ENCODE data around the gene VEGFC. TPM values are rescaled to one million over a fixed set of nuclear protein-coding genes. Genes with fewer than 3 reads are reported as not detected.

Gene VEGFC
- total RNA-seq, 2 donors from 2014 or later, result 0.60 to 0.95 TPM

DNA sequence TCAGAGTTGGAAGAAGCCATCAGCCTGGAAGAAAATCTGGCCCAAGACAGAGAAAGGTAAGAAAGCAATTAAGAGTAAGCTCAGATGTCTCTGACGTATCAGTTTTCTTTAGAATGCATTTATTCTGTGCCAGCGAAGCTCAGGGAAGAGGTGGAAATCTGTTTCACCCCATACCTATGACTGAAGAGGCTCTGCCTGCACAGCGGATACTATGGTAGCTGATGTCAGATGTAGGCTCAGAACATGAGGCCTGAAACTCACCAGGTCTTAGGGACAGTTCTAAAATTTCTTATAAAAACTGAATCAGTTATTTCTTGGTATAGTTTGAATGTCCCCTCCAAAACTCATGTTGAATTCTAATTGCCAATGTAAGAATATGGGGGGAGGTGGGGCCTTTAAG is 30.9 kb downstream of the VEGFC start:
- no peaks in the 10 kb centered on the region for H3K36me3 Mint-ChIP-seq (ENCODE audit: low read depth)
- TF ChIP-seq, protein P1, sequence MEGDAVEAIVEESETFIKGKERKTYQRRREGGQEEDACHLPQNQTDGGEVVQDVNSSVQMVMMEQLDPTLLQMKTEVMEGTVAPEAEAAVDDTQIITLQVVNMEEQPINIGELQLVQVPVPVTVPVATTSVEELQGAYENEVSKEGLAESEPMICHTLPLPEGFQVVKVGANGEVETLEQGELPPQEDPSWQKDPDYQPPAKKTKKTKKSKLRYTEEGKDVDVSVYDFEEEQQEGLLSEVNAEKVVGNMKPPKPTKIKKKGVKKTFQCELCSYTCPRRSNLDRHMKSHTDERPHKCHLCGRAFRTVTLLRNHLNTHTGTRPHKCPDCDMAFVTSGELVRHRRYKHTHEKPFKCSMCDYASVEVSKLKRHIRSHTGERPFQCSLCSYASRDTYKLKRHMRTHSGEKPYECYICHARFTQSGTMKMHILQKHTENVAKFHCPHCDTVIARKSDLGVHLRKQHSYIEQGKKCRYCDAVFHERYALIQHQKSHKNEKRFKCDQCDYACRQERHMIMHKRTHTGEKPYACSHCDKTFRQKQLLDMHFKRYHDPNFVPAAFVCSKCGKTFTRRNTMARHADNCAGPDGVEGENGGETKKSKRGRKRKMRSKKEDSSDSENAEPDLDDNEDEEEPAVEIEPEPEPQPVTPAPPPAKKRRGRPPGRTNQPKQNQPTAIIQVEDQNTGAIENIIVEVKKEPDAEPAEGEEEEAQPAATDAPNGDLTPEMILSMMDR (conservative IDR thresholded peaks at IDR 0.05), result no peak
- WGBS, 2 experiments (ENCODE audit: insufficient coverage in 1 of 2, insufficient read length in 1 of 2), result 89 to 94% methylated on average over 2 to 3 of the region's 3 CpGs

DNA sequence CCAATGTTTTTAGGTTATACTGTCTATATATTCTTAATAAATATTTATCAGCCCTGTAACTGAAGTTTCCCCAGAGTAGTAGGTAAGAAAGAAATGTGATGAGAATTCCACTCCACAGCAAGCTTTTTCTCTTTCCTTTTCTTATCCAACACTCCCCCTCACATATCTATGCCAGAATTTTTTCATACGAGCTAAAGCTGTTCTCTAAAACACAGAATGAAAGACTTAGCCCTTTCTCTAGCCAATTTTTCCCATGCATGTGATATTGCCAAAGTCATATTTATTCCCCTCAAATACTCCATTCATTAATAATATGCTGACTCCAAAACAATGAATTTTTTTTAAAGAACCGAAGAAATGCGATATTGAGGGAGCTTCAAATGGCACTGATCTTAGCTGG is 32.3 kb downstream of the VEGFC start:
- no peaks in the 10 kb centered on the region for H3K4me1 ChIP-seq (ENCODE audit: control insufficient read depth, insufficient read depth, low read length)
- no peak overlapping the region for H3K4me3 ChIP-seq (ENCODE audit: low read length)
- DNase-seq, result no peak
- Mint-ChIP-seq H3K27me3 (ENCODE audit: insufficient read depth) (no peaks in the 10 kb centered on the region), H3K36me3 (ENCODE audit: low read depth) (no peaks in the 10 kb centered on the region), H3K4me3 (no peak overlapping the region), H3K4me1 (no peaks in the 10 kb centered on the region), H3K9me3 (peaks cover 2% of the 10 kb centered on the region), H3K27ac (no peak overlapping the region)
- no peaks in the 10 kb centered on the region for H3K27me3 ChIP-seq (ENCODE audit: control insufficient read depth, insufficient read depth, low read length, poor library complexity, severe bottlenecking)
- no peak overlapping the region for H3K9ac ChIP-seq (ENCODE audit: extremely low read depth, low read length, poor library complexity, severe bottlenecking)
- TF ChIP-seq, protein P1 (conservative IDR thresholded peaks at IDR 0.05), result no peak
- no peak overlapping the region for H3K27ac ChIP-seq (ENCODE audit: low read depth, low read length)
- 89% methylated on average over 3 of the region's 3 CpGs; no CpG with 5 or more reads in 1 of the 2 experiments for WGBS, 2 experiments (ENCODE audit: insufficient coverage in 1 of 2, insufficient read length in 1 of 2)
- no peaks in the 10 kb centered on the region for H3K9me3 ChIP-seq (ENCODE audit: control insufficient read depth, low read length)
- H3K36me3 ChIP-seq (ENCODE audit: control insufficient read depth, insufficient read depth, low read length), result no peaks in the 10 kb centered on the region

More for the DNA sequence above, 30.9 kb downstream of the VEGFC start:
- Mint-ChIP-seq H3K27me3 (ENCODE audit: insufficient read depth) (no peaks in the 10 kb centered on the region), H3K27ac (no peak overlapping the region), H3K9me3 (peaks cover 2% of the 10 kb centered on the region), H3K4me1 (no peaks in the 10 kb centered on the region), H3K4me3 (no peak overlapping the region)
- Histone ChIP-seq H3K4me1 (ENCODE audit: control insufficient read depth, insufficient read depth, low read length) (no peaks in the 10 kb centered on the region), H3K36me3 (ENCODE audit: control insufficient read depth, insufficient read depth, low read length) (no peaks in the 10 kb centered on the region), H3K9ac (ENCODE audit: extremely low read depth, low read length, poor library complexity, severe bottlenecking) (no peak overlapping the region), H3K4me3 (ENCODE audit: low read length) (no peak overlapping the region), H3K27ac (ENCODE audit: low read depth, low read length) (no peak overlapping the region), H3K27me3 (ENCODE audit: control insufficient read depth, insufficient read depth, low read length, poor library complexity, severe bottlenecking) (no peaks in the 10 kb centered on the region), H3K9me3 (ENCODE audit: control insufficient read depth, low read length) (no peaks in the 10 kb centered on the region)
- no peak for DNase-seq

DNA sequence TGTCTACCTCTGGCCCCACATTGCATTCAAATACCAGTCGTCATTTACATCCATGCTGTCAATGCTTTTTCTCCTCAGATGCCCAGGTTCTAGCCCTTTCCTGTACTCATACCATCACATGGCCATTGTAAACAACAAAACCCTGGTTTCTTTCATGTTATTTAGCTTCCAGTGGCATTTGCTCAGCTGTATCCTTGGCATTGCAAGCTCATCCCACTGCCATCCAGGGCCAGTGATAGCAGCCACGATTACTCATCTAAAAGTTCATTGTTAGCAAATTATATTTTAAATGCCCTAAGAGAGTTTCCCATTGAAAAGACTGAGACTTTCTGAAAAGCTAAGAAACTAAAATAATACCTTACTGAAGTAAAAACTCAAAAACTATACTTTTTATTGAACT is 34.0 kb downstream of the VEGFC start:
- Histone ChIP-seq H3K27ac (ENCODE audit: low read depth, low read length) (no peak overlapping the region), H3K9ac (ENCODE audit: extremely low read depth, low read length, poor library complexity, severe bottlenecking) (no peak overlapping the region), H3K36me3 (ENCODE audit: control insufficient read depth, insufficient read depth, low read length) (no peaks in the 10 kb centered on the region), H3K4me3 (ENCODE audit: low read length) (no peak overlapping the region), H3K4me1 (ENCODE audit: control insufficient read depth, insufficient read depth, low read length) (no peaks in the 10 kb centered on the region), H3K9me3 (ENCODE audit: control insufficient read depth, low read length) (no peaks in the 10 kb centered on the region), H3K27me3 (ENCODE audit: control insufficient read depth, insufficient read depth, low read length, poor library complexity, severe bottlenecking) (no peaks in the 10 kb centered on the region)
- Mint-ChIP-seq H3K27me3 (ENCODE audit: insufficient read depth) (no peaks in the 10 kb centered on the region), H3K4me1 (no peaks in the 10 kb centered on the region), H3K9me3 (no peaks in the 10 kb centered on the region), H3K4me3 (no peak overlapping the region), H3K36me3 (ENCODE audit: low read depth) (no peaks in the 10 kb centered on the region), H3K27ac (no peak overlapping the region)
- 82 to 87% methylated on average over 1 to 2 of the region's 2 CpGs for WGBS, 2 experiments (ENCODE audit: insufficient coverage in 1 of 2, insufficient read length in 1 of 2)
- no peak for DNase-seq
- TF ChIP-seq, protein P1 (conservative IDR thresholded peaks at IDR 0.05), result no peak
